Subcutaneous adipose tissue (tissue), 4 donors: ENCODE results near the gene ABHD12. TPM values are rescaled to one million over a fixed set of nuclear protein-coding genes. Genes with fewer than 3 reads are reported as not detected.

Experiments
- total RNA-seq, 4 donors: library from RNA; depleted of rRNA; stranded (reverse); fragments of >200 nt; gene quantifications; one replicate each; pipeline ENCODE4 v1.1.0, GENCODE V29; 2016
- TF ChIP-seq, protein P1 (sequence below): fragments of 450-650 bp; IDR thresholded peaks from one replicate; pipeline ENCODE4 v1.5.1; 2016; ENCODE audit warnings: low read depth, mild to moderate bottlenecking, control low read depth, antibody characterized with exemption, moderate library complexity

Gene ABHD12
- total RNA-seq, 4 donors from 2014 or later, result 36.5 to 60.3 (median 51.6) TPM

DNA sequence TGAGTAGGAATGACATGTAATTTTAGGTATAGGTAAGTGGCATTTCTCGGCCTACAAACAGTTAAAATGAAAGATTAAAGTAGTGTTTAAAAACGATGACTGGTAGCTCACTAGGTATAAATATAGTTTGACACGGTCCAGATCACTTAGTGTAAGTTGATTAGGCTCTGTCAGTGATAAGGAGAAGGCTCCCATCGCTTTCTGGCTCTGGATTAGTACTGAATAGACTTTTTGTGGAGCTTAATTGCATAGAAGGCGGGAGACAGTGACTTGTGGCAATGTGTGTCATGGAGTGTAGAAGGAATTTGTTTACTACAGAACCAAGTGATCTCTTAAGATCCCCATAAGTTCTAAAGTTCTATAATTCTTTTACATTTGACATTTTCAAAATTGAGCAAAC is 136.1 kb downstream of the ABHD12 start:
- TF ChIP-seq, protein P1, sequence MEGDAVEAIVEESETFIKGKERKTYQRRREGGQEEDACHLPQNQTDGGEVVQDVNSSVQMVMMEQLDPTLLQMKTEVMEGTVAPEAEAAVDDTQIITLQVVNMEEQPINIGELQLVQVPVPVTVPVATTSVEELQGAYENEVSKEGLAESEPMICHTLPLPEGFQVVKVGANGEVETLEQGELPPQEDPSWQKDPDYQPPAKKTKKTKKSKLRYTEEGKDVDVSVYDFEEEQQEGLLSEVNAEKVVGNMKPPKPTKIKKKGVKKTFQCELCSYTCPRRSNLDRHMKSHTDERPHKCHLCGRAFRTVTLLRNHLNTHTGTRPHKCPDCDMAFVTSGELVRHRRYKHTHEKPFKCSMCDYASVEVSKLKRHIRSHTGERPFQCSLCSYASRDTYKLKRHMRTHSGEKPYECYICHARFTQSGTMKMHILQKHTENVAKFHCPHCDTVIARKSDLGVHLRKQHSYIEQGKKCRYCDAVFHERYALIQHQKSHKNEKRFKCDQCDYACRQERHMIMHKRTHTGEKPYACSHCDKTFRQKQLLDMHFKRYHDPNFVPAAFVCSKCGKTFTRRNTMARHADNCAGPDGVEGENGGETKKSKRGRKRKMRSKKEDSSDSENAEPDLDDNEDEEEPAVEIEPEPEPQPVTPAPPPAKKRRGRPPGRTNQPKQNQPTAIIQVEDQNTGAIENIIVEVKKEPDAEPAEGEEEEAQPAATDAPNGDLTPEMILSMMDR, result no peak

DNA sequence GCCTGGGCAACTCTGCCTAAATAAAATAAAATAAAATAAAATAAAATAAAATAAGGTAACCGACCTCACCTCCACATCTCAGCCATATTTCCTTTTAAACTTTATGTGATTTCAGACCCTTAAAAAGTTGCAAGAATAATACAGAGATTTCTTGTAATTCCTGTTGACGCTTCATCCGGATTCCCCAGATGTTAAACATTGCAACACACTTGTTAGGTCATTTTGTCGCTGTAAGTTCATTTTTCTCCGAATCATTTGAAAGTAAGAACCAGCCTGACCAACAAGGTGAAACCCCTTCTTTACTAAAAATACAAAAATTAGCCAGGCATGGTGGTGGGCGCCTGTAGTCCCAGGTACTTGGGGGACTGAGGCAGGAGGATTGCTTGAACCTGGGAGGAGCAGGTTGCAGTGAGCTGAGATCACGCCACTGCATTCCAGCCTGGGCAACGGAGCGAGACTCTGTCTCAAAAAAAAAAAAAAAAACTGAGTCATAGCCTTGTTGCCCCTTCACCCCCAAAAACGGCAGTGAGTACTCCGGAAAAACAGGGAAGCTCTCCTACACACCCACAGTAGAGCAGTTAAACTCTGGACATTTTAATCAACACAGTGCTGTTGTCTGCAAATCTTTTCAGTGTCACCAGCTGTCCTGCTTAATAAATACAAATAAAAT is 136.9 kb downstream of the ABHD12 start:
- TF ChIP-seq, protein P1, result no peak

DNA sequence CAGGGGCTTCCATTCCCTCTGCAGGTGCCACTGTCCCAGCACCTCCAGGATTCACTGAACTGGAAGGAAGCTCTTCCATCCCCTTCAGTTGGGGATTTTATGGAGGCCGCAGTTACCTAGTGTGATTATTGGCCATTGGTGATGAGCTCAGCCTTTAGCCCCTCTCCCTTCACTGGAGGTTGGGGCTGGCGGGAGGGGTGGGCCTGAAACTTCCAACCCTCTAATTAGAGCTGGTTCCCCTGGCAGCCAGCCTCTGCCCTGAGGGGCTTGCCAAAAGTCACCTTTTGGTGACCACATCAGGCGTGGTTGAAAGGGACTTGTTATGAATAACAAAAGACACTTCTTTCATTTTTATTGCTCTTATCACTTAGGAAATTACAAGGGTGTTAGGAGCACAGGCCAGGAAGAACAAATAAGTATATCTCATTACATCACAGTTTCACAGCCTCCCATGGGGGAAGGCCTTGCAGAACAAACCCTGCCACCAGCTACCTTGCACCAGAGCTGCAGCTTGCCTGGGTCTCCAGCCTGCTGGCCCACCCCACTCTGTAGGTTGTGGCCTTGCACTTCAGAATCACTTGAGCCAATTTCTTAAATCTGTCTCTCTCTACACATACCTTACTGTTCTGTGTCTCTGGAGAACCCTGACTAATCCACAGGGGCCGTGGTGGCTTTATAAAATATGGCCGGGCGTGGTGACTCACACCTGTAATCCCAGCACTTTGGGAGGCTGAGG is 137.8 kb downstream of the ABHD12 start:
- TF ChIP-seq, protein P1, result no peak

DNA sequence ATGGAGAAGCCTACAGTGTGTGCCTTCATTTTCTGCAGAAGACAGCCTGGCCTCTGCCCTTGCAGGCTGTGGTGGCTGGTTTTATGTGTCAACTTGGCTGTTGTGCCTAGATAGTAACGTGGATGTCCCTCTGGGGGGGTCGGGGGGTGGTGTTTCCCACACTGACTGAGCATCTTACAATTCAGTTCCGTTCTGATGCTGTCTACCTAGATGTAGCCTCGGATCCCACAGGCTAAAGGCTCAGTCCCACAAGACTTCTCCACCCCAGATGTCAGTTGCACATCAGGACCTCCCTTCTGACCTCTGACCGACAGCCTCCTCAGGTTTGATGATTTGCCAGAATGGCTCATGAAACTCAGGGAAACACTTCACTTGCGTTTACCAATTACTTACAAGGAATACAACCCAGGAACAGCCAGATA is 138.4 kb downstream of the ABHD12 start:
- TF ChIP-seq, protein P1, result no peak

DNA sequence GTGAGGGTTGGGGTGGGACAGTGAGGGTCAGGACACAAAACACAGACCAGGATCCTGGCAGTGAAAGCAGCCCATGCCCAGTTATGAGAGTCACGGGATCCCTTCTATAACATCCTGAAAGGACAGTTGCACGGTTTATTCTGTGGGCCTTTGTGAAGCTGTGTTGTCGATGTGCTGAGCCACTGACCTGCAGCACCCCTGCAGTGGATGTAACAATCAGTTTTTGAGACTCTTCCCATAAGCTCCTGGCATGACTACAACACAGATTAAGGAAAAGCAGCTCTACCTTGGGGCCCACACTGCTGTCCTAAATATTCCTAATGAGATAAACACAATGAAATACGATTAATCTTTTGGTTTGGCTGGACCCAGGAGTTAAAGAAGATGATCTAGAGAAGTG is 139.1 kb downstream of the ABHD12 start:
- TF ChIP-seq, protein P1, result no peak

DNA sequence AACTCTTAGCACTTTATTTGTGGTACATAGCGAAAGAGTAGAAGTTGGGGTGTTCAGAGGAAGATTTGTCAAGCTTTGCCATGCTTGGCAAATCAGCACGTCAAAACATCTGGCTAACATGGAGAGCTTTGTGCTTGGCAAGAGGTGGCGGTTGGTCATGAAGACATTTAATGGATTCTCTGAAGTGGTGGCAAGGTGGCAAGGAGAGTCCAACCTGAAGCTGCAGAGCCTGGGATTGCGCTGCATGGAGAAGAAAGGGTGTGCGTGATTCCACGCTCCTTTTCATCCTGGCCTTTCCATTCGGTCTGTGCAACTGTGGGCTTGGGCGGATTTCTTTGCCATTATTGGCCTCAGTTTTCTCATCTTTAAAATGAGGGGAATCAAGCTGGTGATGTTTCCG is 139.6 kb downstream of the ABHD12 start:
- TF ChIP-seq, protein P1, result no peak

DNA sequence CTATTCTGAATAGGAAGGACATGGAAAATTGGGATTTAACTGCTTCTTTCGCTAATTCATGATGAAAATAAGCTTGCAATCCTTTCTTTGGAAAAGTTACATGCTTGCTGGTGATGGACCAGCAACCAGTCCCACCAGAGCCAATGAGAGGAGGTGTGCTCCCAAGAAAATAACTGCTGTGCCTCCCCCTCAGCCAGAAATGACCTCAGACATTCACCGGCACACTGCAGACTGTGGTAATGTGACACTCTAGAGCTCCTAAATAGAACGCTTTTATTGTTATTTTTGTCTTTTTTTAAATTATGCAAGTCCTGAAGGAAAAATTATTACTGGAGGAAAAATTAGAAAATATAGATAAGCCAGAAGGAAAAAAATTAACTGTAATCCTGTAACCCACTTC is 140.1 kb downstream of the ABHD12 start:
- TF ChIP-seq, protein P1, result no peak
